Measurements from ENCODE around the gene TNFRSF8.

Gene TNFRSF8

DNA sequence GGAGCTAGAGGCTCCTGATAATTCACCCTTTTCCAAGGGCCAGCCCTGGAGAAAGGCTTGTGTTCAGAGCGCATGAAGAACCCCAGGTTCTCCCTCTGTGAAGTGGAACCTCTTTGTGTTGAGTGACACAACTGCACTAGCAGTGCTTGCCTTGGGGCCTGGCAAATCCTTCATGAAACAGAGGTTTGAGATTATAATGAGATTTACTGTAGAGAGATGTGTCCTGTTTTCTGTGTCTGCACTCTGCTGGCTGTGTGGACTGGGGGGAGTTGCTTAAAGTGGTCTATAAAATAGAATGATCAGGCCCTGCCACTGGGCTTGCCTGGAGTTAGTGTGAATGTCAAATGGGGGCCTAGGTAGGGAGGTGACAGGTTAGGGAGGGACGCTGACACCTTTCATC is 92.2 kb downstream of the TNFRSF8 start:
- H3K4me3 ChIP-seq (ENCODE audit: low read depth, low read length): no peak overlapping the region
- no peak for DNase-seq (ENCODE audit: low read depth)
- TF ChIP-seq CTCF (IDR thresholded peaks at IDR 0.05; ENCODE audit: low read depth, low read length, missing control alignments): no peak
- in situ Hi-C loops (cut with HindIII; ENCODE audit: low sequenced_read_pairs): no loop called here

DNA sequence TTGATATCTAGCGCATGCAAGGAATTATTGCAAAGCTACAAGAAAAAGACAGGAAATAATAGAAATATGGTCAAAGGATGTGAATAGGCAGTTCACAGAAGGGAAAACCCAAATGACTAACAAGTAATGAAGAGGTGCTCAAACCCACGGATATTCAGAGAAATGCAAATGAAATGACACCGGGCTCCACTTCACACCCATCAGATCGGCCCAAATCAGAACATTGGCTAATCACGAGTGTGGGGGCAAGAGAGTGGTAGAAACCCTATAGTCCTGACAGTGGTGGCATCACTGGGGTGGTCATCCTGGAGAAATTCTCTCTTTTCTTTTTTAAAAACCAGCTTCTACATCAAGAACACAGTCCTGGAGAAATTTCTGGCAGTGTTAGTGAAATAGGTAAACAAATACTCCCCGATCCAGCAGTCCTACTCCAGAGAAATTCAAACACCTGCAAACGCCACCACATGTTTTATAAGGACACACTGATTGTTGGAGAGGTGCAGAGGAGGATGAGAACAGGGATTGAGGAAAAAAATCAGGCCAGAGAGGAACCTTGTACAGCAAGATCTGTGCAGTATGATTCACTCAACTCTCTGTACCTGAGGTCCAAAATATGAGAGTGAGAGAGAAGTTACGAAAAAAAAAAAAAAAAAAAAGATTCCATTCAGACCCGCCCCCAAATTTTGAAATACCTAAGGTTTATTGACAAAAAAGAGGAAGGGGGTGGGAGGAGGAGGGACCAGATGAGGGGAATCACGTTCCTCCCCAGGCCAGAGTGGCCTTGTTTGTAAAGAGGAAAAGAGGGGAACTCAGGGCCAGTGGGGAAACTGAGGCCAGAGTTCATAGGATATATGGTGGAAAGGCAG is 94.5 kb downstream of the TNFRSF8 start:
- no peak for TF ChIP-seq CTCF (IDR thresholded peaks at IDR 0.05; ENCODE audit: low read depth, low read length, missing control alignments)
- in situ Hi-C loops (cut with HindIII; ENCODE audit: low sequenced_read_pairs): no loop called here
- no peak for DNase-seq (ENCODE audit: low read depth)
- no peak overlapping the region for H3K4me3 ChIP-seq (ENCODE audit: low read depth, low read length)

DNA sequence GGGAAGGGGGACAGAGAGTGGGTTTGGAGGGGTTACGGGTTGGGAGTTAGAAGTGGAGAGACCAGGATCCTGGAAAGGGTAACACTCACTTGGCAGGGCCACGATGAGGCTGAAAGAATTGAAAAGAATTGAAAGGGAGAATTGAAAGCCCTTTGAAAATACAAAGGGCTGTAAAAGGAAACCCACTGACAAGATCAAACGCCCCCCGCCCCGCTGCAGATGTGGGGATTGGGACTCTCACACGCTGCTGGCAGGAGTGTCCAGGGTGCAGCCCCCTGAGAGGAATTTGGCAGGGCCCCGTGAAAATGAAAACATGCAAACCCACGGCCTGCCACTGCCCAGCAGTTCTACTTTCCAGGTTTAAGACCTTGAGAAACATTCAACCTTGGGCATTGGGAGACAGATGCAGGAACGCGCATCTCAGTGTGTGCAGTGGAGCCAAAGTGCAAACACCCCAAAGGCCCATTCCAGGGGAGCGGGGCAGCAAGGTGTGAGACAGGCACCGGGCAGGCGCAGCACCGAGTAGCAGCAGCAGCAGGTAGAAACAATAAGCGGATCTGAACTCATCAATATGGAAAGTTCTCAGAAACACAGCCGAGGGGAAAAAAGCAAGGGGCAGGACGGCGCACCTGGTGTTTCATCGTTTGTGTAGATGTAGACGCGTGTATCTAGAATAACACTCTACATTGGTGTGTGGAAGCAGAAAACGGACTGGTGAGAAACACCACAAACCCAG is 95.4 kb downstream of the TNFRSF8 start:
- no peak for DNase-seq (ENCODE audit: low read depth)
- no peak overlapping the region for H3K4me3 ChIP-seq (ENCODE audit: low read depth, low read length)
- in situ Hi-C loops (cut with HindIII; ENCODE audit: low sequenced_read_pairs): no loop called here
- TF ChIP-seq CTCF (IDR thresholded peaks at IDR 0.05; ENCODE audit: low read depth, low read length, missing control alignments): no peak

DNA sequence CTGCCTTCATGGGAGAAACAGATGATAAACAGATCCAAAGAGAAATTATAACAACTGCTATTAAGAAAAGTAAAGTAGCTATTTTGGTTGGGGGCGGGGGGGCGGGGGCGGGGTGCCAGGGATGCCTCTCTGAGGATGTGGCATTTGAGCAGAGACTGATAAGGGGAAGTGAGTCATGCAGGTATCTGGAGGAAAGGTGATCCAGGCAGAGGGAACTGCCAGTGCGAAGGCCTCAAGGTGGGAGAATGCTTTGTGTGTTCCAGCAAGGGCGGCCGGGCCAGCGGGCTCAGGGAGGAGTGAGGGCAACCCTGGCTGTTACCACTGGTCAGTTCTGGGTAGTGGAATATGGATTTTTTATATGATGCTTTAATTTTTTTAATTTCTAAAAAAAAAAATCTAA is 96.7 kb downstream of the TNFRSF8 start:
- DNase-seq (ENCODE audit: low read depth): no peak
- H3K4me3 ChIP-seq (ENCODE audit: low read depth, low read length): no peak overlapping the region
- in situ Hi-C loops (cut with HindIII; ENCODE audit: low sequenced_read_pairs): no loop called here
- no peak for TF ChIP-seq CTCF (IDR thresholded peaks at IDR 0.05; ENCODE audit: low read depth, low read length, missing control alignments)

GRCh38 chr1:12161324-12161661 is 98.2 kb downstream of the TNFRSF8 start:
- in situ Hi-C loops (cut with HindIII; ENCODE audit: low sequenced_read_pairs): no loop called here
- TF ChIP-seq CTCF (IDR thresholded peaks at IDR 0.05; ENCODE audit: low read depth, low read length, missing control alignments): no peak
- H3K4me3 ChIP-seq (ENCODE audit: low read depth, low read length): no peak overlapping the region
- DNase-seq (ENCODE audit: low read depth): no peak

GRCh38 chr1:12161662-12162458 is 98.8 kb downstream of the TNFRSF8 start:
- TF ChIP-seq CTCF (IDR thresholded peaks at IDR 0.05; ENCODE audit: low read depth, low read length, missing control alignments): no peak
- H3K4me3 ChIP-seq (ENCODE audit: low read depth, low read length): no peak overlapping the region
- in situ Hi-C loops (cut with HindIII; ENCODE audit: low sequenced_read_pairs): no loop called here
- DNase-seq (ENCODE audit: low read depth): peak; percentile 44
